ENCODE data around the gene ASIC2. TPM values are rescaled to one million over a fixed set of nuclear protein-coding genes. Genes with fewer than 3 reads are reported as not detected.

The ASIC2 gene
- total and polyA plus RNA-seq, 2 donors from 2014 or later, result 0.60 to 2.9 TPM

DNA sequence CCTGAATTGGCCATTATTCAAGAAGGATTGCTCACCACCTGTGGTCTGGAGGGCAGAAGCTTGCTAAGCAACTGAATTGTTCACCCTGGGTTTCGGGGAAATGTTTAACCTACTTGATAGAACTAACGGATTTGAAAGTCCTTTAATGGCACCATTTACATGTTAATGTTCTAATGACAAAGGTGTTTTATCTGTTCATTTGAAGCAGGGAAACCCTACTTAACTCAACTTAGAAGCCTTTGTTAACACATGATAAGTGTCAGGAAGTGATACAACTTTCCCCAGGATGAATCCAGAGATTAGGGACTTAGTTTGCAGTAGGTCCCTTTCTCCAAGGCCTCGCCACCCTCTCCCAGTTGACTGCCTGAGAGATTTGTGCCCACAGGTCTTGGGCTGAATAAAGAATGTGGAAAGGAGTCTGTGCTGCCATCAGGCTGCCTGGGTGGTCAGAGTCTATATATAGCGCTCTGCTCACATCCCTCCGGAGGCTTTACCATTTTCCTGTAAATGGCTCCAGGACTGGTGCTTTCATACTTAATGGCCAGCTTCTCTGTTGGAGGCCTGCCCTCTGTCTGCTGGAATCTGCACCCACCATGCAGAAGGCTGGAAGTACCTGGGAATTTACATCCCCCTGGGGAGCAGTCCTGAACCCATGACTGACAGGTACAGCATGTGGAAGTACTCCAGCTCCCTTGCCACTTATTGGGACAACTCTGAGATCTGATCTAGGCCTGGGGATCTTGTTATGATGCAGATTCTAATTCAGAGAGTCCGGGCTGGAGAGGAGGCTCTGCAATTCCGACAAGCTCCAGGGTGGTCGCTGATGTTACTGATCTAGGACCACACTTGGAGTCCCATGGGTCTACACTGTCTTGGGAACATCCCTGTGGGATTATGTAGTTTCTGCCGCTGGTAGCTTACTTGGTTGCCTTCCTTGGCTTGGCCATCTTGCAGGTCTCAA lies 99.9 kb downstream of the ASIC2 start:
- Histone ChIP-seq H3K9me3 (ENCODE audit: control insufficient read depth in 2 of 3, insufficient read depth in 1 of 3, low read length in 3 of 3) (no peaks in the 10 kb centered on the region), H3K9ac (ENCODE audit: low read length in 3 of 3) (no peak overlapping the region), H3K36me3 (ENCODE audit: control insufficient read depth in 2 of 3, insufficient read depth in 3 of 3, low read length in 3 of 3) (no peaks in the 10 kb centered on the region), H3K27me3 (ENCODE audit: control insufficient read depth, insufficient read depth, low read length) (no peaks in the 10 kb centered on the region), H3K4me3 (ENCODE audit: low read length in 3 of 3) (no peak overlapping the region), H3K27ac (ENCODE audit: low read depth in 2 of 2, low read length in 2 of 2) (no peak overlapping the region), H3K4me1 (ENCODE audit: control insufficient read depth in 2 of 3, insufficient read depth in 2 of 3, low read depth in 1 of 3, low read length in 3 of 3) (no peaks in the 10 kb centered on the region)
- DNase-seq, result no peak
- intact Hi-C loops (cut with DNase I), result no loop called here
- FAIRE-seq, result no peak
- TF ChIP-seq, protein P1, sequence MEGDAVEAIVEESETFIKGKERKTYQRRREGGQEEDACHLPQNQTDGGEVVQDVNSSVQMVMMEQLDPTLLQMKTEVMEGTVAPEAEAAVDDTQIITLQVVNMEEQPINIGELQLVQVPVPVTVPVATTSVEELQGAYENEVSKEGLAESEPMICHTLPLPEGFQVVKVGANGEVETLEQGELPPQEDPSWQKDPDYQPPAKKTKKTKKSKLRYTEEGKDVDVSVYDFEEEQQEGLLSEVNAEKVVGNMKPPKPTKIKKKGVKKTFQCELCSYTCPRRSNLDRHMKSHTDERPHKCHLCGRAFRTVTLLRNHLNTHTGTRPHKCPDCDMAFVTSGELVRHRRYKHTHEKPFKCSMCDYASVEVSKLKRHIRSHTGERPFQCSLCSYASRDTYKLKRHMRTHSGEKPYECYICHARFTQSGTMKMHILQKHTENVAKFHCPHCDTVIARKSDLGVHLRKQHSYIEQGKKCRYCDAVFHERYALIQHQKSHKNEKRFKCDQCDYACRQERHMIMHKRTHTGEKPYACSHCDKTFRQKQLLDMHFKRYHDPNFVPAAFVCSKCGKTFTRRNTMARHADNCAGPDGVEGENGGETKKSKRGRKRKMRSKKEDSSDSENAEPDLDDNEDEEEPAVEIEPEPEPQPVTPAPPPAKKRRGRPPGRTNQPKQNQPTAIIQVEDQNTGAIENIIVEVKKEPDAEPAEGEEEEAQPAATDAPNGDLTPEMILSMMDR (IDR thresholded peaks at IDR 0.05; ENCODE audit: borderline replicate concordance, extremely low read depth, insufficient read depth), result no peak

DNA sequence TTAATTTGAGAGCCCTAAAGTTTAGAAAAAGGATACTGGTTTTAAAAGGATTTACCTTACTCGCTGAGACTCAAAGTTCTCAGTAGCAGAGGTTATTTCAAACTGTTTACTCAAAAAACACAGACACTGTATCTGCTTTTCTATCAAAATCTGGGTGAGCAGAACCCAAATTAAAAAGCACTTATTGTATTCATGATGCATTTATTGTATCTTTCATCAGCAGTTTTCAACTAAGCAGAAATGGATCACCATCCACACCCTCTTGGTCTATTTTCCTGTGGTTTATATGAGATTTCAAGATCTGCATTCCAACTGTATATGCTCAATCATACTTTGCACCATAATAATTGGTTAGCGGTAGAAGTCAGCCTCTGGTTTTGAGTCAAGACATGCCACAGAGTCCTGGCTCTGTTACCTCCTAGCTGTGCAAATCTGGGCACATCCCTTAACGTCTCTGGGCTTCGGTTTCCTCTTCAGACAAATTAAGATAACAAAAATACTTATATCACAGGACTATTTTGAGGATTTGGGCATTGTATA lies 109.5 kb downstream of the ASIC2 start:
- intact Hi-C loops (cut with DNase I), result no loop called here
- Histone ChIP-seq H3K27ac (ENCODE audit: low read depth in 2 of 2, low read length in 2 of 2) (no peak overlapping the region), H3K4me1 (ENCODE audit: control insufficient read depth in 2 of 3, insufficient read depth in 2 of 3, low read depth in 1 of 3, low read length in 3 of 3) (no peaks in the 10 kb centered on the region), H3K4me3 (ENCODE audit: low read length in 3 of 3) (no peak overlapping the region), H3K9ac (ENCODE audit: low read length in 3 of 3) (no peak overlapping the region), H3K27me3 (ENCODE audit: control insufficient read depth, insufficient read depth, low read length) (no peaks in the 10 kb centered on the region), H3K9me3 (ENCODE audit: control insufficient read depth in 2 of 3, insufficient read depth in 1 of 3, low read length in 3 of 3) (no peaks in the 10 kb centered on the region), H3K36me3 (ENCODE audit: control insufficient read depth in 2 of 3, insufficient read depth in 3 of 3, low read length in 3 of 3) (no peaks in the 10 kb centered on the region)
- DNase-seq (no peak), FAIRE-seq (no peak)
- TF ChIP-seq, protein P1 (IDR thresholded peaks at IDR 0.05; ENCODE audit: borderline replicate concordance, extremely low read depth, insufficient read depth), result no peak

DNA sequence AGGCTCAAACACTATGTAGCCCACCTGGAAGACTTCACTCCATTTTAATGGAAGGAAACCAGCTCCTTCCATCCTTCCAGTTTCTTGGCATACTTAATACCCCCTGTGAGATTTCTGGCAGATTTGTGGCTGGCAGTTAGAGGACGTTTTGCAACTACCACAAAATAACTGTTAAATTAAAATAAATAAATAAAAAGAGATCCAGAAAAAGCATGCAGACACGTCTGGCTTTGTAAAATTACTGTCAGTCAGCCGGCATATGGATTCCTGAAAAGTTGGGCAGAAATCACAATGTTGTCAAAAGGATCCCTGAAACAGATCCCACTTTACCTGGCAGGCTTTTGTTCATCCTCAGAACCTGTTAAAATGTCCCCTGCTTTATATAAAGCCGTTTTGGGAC lies 113.9 kb downstream of the ASIC2 start:
- Histone ChIP-seq H3K9me3 (ENCODE audit: control insufficient read depth in 2 of 3, insufficient read depth in 1 of 3, low read length in 3 of 3) (no peaks in the 10 kb centered on the region), H3K9ac (ENCODE audit: low read length in 3 of 3) (no peak overlapping the region), H3K4me3 (ENCODE audit: low read length in 3 of 3) (no peak overlapping the region), H3K36me3 (ENCODE audit: control insufficient read depth in 2 of 3, insufficient read depth in 3 of 3, low read length in 3 of 3) (no peaks in the 10 kb centered on the region), H3K27ac (ENCODE audit: low read depth in 2 of 2, low read length in 2 of 2) (no peak overlapping the region), H3K4me1 (ENCODE audit: control insufficient read depth in 2 of 3, insufficient read depth in 2 of 3, low read depth in 1 of 3, low read length in 3 of 3) (no peaks in the 10 kb centered on the region), H3K27me3 (ENCODE audit: control insufficient read depth, insufficient read depth, low read length) (no peaks in the 10 kb centered on the region)
- TF ChIP-seq, protein P1 (IDR thresholded peaks at IDR 0.05; ENCODE audit: borderline replicate concordance, extremely low read depth, insufficient read depth), result no peak
- intact Hi-C loops (cut with DNase I), result no loop called here
- FAIRE-seq (no peak), DNase-seq (no peak)

Measured in kidney (tissue), 14 donors.